GM19240 (cell line): ENCODE results near the gene NR2C1.

ENCODE experiments used
- DNase-seq: peaks from one replicate; pipeline ENCODE4 v3.0.0; 2011; ENCODE audit warnings: low spot score; ENCODE audit not compliant: insufficient read length

The NR2C1 gene

GRCh38 chr12:95085612-95086011 lies 12.2 kb upstream of the NR2C1 start:
- no peak for DNase-seq

DNA sequence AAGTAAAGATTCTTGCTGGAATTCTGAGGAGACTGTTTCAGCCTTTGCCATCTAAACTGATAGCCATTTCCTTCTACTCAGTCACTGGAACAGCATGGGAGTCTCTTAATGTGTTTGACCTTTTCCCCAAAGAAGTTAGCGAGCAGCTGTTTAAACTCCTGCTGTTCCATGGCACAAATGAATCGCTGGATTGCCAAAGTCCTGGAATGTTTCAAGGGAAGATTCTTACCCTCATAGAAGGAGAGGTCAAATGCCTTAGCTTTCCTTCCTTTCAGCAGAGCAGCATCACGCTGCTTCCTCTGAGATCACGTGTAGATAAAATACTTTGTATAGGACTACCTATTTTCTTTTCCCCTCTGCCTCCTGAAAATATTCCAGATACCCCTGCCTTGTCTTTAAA lies 10.5 kb upstream of the NR2C1 start:
- DNase-seq, result no peak

- no peak for DNase-seq
Measured at GRCh38 chr12:95083471-95083870, 10.1 kb upstream of the NR2C1 start.

DNA sequence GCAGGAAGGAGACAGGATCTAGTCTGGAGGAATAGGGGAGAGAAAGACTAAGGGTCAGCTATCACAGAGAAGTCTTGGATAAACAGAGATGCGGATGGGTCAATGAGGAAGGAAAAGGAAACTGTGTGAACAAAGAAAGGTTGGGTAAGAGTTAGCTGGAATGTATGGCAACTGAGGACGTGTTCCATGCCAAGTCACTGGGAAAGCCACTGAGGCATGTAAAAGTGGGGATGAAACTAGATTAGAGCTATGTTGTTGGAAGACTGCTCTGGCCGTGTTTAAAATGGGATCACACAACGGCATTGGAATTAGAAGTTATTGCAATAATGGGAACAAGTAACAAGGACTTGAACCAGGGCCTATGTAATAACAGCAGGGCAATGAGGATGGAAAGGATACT lies 3.9 kb upstream of the NR2C1 start:
- no peak for DNase-seq

- DNase-seq, result no peak
Measured at GRCh38 chr12:95074766-95075165, 1.3 kb upstream of the NR2C1 start.

DNA sequence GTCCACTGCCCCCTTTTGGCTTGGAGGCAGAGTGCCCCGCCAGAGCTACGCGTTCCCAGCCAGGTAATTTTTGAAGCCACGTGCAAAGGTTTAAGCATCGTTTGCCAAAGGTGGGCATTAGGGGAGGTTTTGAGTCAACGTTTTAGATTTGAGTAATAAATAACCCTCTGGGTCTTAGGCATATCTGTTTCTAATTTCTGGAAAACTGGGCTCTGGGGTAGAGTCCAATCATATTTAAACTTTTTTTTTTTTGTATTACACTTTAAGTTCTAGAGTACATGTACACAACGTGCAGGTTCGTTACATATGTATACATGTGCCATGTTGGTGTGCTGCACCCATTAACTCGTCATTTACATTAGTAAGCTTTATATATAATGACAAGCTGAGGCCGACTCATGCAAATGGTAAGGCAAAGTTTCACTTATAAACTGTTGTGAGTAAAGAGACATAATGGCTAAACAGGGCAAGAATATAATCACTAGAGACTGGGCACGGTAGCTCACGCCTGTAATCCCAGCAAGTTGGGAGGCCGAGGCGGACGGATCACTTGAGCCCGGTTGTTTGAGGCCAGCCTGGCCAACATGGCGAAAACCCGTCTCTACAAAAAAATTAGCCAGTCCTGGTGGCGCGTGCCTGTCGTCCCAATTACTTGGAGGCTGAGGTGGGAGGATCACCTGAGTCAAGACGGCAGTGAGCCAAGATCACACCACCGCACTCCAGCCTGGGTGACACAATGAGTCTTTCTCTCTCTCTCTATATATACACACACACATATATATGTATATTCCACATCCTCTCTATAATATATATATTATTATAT lies 491 bp upstream of the NR2C1 start:
- DNase-seq, result no peak

GRCh38 chr12:95070378-95070777 lies 3.0 kb downstream of the NR2C1 start:
- DNase-seq, result no peak

- DNase-seq, result no peak
Measured at GRCh38 chr12:95066091-95066855, 7.1 kb downstream of the NR2C1 start.

DNA sequence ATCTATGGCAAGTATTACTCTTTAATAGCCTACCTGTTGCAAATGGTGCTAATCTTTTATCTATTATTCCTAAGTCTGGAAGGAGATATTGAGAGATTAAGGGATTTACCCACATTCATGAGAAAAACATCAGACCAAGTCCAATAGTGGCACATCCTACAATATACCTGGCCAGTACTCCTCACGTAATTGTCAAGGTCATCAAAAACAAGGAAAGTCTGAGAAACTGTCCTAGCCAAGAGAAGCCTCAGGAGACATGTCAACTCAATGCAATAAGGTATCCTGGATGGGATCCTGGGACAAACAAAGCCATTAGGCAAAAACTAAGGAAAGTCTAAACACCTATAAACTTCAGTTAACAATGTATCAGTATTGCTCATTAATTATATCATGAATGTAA lies 12.5 kb downstream of the NR2C1 start:
- no peak for DNase-seq

DNA sequence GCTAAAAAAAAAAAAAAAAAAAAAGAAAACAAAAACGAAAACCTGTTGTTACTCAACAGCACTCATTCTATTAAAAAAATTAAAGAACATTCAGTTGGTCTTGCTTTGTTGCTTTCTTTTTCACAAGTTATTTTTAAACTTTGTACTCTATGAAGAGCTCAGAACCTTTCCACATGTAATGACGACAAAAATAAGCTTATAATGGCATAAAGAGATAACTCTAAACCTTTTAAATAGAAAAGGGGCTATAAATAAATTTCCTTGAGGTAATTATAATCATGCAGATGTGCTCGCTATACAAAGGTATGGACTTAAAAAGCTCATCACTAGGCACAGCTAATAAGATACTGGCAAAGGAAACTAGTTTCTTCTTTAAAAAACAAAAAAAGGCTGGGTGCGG lies 13.4 kb downstream of the NR2C1 start:
- no peak for DNase-seq

DNA sequence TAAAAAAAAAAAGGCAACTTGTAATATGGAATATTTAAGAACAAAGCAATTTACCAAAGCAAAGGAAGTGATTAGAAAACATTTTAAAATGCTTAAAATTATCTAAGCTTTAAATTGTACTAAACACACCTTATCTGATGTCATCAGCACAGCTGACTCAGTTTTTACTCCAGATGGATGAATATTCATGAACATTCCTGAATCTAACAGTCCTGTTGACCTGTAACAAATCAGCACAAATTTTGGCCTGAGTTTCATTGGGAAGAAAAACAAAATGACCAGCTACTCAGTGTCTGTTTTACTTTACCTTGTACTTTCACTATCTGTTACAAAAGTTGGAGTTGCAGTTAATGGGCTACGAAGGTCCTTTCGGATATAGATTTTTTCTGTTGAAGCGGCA lies 16.0 kb downstream of the NR2C1 start:
- DNase-seq, result no peak

DNA sequence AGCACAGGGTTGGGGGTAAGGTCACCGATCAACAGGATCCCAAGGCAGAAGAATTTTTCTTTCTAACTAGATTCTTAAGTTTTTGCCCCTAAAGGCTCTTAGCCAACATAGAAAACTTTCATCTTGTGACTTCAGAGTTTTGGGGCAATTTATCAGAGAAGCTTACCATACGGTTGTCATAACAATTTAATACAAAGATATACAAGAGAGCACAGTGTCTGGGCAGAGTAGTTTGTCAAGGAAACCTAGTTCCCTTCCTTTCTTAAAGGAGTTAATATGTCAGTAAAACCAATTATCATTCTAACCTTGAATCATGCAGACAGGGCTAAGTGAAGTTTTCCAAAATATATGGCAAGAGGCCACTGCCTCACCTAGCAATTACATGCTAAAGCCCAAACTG lies 18.4 kb downstream of the NR2C1 start:
- no peak for DNase-seq

- no peak for DNase-seq
Measured at GRCh38 chr12:95054206-95054605, 19.2 kb downstream of the NR2C1 start.

- no peak for DNase-seq
Measured at GRCh38 chr12:95051241-95051640, 22.2 kb downstream of the NR2C1 start.

DNA sequence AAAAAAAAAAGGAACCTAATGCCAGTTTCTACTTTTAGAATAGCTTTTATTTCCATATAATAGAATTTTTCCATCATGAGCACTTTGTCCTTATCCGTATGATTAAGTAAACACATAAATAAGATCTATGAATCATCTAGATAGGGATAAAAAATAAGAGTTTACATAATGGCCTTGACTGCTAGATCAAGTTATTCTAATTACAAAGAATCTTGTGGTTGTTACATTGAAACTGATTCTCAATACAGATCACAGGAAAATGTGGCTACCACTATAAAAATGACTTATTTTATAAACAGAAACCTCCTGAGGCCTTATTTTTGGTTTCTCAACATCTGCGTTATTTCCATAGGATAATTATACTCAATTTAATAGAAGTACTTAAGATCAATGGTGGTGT lies 35.5 kb downstream of the NR2C1 start:
- DNase-seq, result no peak

- no peak for DNase-seq
Measured at GRCh38 chr12:95034750-95035149, 38.7 kb downstream of the NR2C1 start.

- no peak for DNase-seq
Measured at GRCh38 chr12:95022477-95022876, 50.9 kb downstream of the NR2C1 start.

DNA sequence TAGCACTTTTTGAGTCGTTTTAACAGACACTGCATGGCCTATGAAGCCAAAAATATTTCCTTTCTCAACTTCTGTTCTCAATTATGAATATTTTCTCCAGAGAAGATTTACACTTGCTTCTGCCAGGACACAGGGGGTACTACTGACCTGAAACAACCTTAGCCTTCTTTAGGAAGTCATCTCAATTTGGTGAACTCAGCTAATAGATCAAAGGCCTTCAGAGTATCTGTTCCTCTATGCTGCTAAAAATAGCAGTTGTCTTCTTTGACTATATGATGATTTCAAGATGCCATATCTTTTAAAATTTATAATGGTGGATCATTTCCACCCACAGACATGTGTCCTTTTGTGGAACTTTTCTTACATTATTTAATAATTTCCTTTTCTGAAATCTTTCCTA lies 55.9 kb downstream of the NR2C1 start:
- no peak for DNase-seq

- no peak for DNase-seq
Measured at GRCh38 chr12:95016120-95016519, 57.3 kb downstream of the NR2C1 start.

DNA sequence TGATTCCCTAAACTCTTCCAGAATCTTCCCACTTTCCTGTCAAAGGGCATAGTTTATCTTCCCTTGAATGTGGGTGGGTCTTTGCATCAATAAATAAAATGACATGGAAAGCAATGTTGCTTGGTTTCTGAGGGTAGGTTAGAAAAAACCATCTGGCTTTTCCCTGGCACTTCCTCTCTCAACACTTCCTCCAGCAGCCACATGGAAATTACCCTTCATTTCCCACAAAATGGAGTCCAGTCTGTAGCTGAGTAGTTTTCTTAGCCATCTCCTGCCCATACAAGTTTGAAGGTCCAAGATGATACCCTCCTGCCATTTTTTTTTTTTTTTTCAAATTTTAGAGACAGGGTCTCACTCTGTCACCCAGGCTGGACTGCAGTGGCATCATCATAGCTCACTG lies 58.9 kb downstream of the NR2C1 start:
- no peak for DNase-seq

- no peak for DNase-seq
Measured at GRCh38 chr12:95006206-95006605, 67.2 kb downstream of the NR2C1 start.

DNA sequence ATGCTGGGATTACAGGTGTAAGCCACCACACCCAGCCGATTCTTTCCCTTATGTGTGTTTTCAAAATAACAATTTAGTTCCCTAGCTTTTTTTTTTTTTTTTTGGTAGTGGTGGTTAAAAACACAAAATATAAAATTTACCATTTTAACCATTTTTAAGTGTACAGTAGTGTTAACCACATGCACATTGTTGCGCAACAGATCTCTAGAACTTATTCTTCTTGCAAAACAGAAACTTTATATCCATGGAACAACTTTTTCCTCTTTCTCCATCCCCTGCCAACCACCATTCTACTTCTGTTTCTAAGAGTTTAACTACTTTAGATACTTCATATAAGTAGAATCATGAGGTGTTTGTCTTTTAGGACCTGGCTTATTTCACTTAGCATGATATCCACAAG lies 68.8 kb downstream of the NR2C1 start:
- no peak for DNase-seq

DNA sequence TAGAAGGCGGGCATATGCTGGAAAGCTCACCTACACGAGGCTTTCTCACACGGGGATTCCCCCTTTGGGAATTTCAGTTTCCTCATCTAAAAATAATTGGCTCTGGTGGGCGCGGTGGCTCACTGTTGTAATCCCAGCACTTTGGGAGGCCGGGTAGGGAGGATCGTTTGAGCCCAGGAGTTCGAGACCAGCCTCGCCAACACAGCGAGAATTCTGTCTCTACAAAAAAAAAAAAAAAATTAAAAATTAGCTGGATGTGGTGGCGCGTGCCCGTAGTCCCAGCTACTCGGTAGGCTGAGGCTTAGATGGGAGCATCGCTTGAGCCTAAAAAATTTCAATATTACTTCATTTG lies 69.5 kb downstream of the NR2C1 start:
- no peak for DNase-seq
